Caco-2 (cell line): ENCODE data around the gene TMEM9. TPM values are rescaled to one million over a fixed set of nuclear protein-coding genes. Genes with fewer than 3 reads are reported as not detected.

Experiments
- BruUV-seq: library from RNA; stranded (reverse); fragments of 400-500 nt; replicated peaks from 2 replicates; lab custom pipeline; 2021; lab: Mats Ljungman, UMichigan
- CTCF ChIA-PET: fragments of 300-600 bp; sonication (Branson Sonifier 250); formaldehyde crosslinking; loops from one replicate; lab custom pipeline; 2022; ENCODE audit warnings: antibody characterized with exemption; lab: Charles Lee
- POLR2A ChIA-PET: fragments of 300-600 bp; sonication (Branson Sonifier 250); formaldehyde crosslinking; loops from one replicate; lab custom pipeline; 2022; ENCODE audit warnings: antibody characterized with exemption; lab: Charles Lee
- DNase-seq, 2 experiments: peaks; one replicate each; pipeline versions ENCODE4 v3.0.0 to v3.0.0-alpha.2; 2020 to 2022
- H3K27me3 ChIP-seq: replicated peaks from 2 replicates; pipeline ENCODE4 v1.6.0; 2011; ENCODE audit warnings: low read length; ENCODE audit not compliant: control insufficient read depth, insufficient read depth
- H3K36me3 ChIP-seq: 2 replicates; pipeline ENCODE4 v1.5.1; 2011; ENCODE audit warnings: low read length; ENCODE audit not compliant: control insufficient read depth, insufficient read depth
- H3K4me1 ChIP-seq: fragments of 250-450 bp; sonication (Bioruptor Pico); 2 replicates; pipeline ENCODE4 v1.5.1; 2020; ENCODE audit warnings: mild to moderate bottlenecking
- H3K4me3 ChIP-seq: 2 replicates; pipeline ENCODE4 v1.5.1; 2011; ENCODE audit warnings: low read depth, mild to moderate bottlenecking, control low read depth, low read length
- H3K9me3 ChIP-seq: fragments of 250-450 bp; sonication (Bioruptor Pico); 2 replicates; pipeline ENCODE4 v1.5.1; 2020; ENCODE audit warnings: mild to moderate bottlenecking, moderate library complexity
- H3K27ac Mint-ChIP-seq: one replicate; pipeline ENCODE4 v1.8.0; 2022; ENCODE audit warnings: mixed read lengths; ENCODE audit not compliant: unreplicated experiment
- H3K27me3 Mint-ChIP-seq: one replicate; pipeline ENCODE4 v1.8.0; 2022; ENCODE audit warnings: mixed read lengths; ENCODE audit not compliant: insufficient read depth, unreplicated experiment
- H3K36me3 Mint-ChIP-seq: one replicate; pipeline ENCODE4 v1.8.0; 2022; ENCODE audit warnings: mild to moderate bottlenecking, mixed read lengths; ENCODE audit not compliant: insufficient read depth, unreplicated experiment
- H3K4me1 Mint-ChIP-seq: one replicate; pipeline ENCODE4 v1.8.0; 2022; ENCODE audit warnings: low read depth, mixed read lengths; ENCODE audit not compliant: unreplicated experiment
- H3K4me3 Mint-ChIP-seq: one replicate; pipeline ENCODE4 v1.8.0; 2022; ENCODE audit warnings: mild to moderate bottlenecking, moderate library complexity, mixed read lengths; ENCODE audit not compliant: unreplicated experiment
- H3K9me3 Mint-ChIP-seq: one replicate; pipeline ENCODE4 v1.8.0; 2022; ENCODE audit warnings: mixed read lengths; ENCODE audit not compliant: unreplicated experiment
- intact Hi-C: fragments of 100-400 bp; cut with micrococcal nuclease; formaldehyde crosslinking; loops from one replicate; pipeline ENCODE4 v1.10.0; 2022; ENCODE audit not compliant: unreplicated experiment
- total RNA-seq: library from RNA; stranded (reverse); gene quantifications from 2 replicates; pipeline ENCODE4 v1.2.3, GENCODE V29; 2022
- TF ChIP-seq, protein P1 (sequence below), 2 experiments: fragments of 200-600 bp in 1 of 2; IDR thresholded peaks; 1 replicate in 1 of 2; 2 replicates in 1 of 2; pipeline versions ENCODE4 v1.5.1 to v1.8.0; 2011 to 2022; ENCODE audit warnings: antibody characterized with exemption in 1 of 2, control low read depth in 1 of 2, inconsistent platforms in 1 of 2, low read depth in 1 of 2, low read length in 1 of 2, mild to moderate bottlenecking in 1 of 2, moderate library complexity in 1 of 2; ENCODE audit not compliant: insufficient read depth in 1 of 2, severe bottlenecking in 1 of 2, unreplicated experiment in 1 of 2

TMEM9 gene
- total RNA-seq, 1 experiment from 2014 or later, result 125 TPM

DNA sequence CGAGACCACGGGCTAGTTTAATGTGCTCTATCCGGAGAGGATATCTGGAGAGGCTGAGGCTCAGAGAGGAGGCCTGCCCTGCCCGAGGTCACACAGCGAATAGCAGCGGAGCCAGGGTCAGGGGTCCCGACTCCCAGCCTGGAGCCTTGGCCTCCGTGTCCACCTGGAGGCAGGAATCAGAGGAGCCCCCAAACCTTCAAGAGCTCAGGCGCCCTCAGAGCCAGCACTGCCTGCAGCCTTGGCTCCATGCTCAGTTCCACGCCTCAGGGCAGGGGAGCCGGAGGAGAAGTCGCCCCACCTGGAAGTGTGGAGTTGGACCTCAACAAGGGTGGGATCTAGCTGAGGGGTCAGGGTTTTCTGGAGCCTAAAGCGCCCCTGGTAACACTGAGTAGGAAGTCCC lies 25.3 kb downstream of the TMEM9 start:
- Mint-ChIP-seq H3K27ac (no peak overlapping the region), H3K4me1 (no peaks in the 10 kb centered on the region), H3K9me3 (no peaks in the 10 kb centered on the region), H3K27me3 (peaks cover 3% of the 10 kb centered on the region), H3K4me3 (no peak overlapping the region), H3K36me3 (peaks cover 5% of the 10 kb centered on the region)
- TF ChIP-seq, protein P1, sequence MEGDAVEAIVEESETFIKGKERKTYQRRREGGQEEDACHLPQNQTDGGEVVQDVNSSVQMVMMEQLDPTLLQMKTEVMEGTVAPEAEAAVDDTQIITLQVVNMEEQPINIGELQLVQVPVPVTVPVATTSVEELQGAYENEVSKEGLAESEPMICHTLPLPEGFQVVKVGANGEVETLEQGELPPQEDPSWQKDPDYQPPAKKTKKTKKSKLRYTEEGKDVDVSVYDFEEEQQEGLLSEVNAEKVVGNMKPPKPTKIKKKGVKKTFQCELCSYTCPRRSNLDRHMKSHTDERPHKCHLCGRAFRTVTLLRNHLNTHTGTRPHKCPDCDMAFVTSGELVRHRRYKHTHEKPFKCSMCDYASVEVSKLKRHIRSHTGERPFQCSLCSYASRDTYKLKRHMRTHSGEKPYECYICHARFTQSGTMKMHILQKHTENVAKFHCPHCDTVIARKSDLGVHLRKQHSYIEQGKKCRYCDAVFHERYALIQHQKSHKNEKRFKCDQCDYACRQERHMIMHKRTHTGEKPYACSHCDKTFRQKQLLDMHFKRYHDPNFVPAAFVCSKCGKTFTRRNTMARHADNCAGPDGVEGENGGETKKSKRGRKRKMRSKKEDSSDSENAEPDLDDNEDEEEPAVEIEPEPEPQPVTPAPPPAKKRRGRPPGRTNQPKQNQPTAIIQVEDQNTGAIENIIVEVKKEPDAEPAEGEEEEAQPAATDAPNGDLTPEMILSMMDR (IDR thresholded peaks at IDR 0.05; ENCODE audit: insufficient read depth in 1 of 2, low read depth in 1 of 2, low read length in 1 of 2, severe bottlenecking in 1 of 2, unreplicated experiment in 1 of 2), result no peak
- intact Hi-C loops, result no loop called here
- H3K36me3 ChIP-seq, result no peaks in the 10 kb centered on the region
- H3K4me1 ChIP-seq, result no peaks in the 10 kb centered on the region
- POLR2A ChIA-PET, result no interaction called here
- no TSS peak for BruUV-seq
- H3K4me3 ChIP-seq, result no peak overlapping the region
- CTCF ChIA-PET, result no interaction called here
- H3K9me3 ChIP-seq, result no peaks in the 10 kb centered on the region
- DNase-seq, result no peak
- H3K27me3 ChIP-seq, result no peaks in the 10 kb centered on the region

DNA sequence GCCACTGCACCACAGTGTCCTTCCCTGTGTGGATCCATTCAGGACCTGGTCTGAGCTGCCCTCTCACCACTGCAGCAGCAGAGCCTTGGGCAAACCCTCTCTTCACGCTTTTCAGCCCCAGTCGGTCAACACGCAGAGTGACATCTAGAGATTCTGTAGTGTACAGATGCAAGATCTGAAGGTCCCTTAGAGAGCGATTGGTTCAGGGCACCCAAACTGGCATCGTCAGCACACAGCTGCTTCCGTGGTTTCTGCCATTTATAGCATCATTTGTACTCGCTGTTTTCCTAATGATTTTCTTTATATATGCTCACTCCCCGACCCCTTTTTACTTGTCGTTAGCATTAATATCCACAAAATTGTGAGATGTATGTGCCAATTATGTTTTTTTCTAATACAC lies 25.8 kb downstream of the TMEM9 start:
- Mint-ChIP-seq H3K27ac (no peak overlapping the region), H3K27me3 (peaks cover 3% of the 10 kb centered on the region), H3K4me1 (no peaks in the 10 kb centered on the region), H3K4me3 (no peak overlapping the region), H3K9me3 (no peaks in the 10 kb centered on the region), H3K36me3 (peaks cover 5% of the 10 kb centered on the region)
- Histone ChIP-seq H3K4me1 (no peaks in the 10 kb centered on the region), H3K9me3 (no peaks in the 10 kb centered on the region), H3K27me3 (no peaks in the 10 kb centered on the region), H3K36me3 (no peaks in the 10 kb centered on the region), H3K4me3 (no peak overlapping the region)
- ChIA-PET POLR2A (no interaction called here), CTCF (no interaction called here)
- intact Hi-C loops, result no loop called here
- no TSS peak for BruUV-seq
- TF ChIP-seq, protein P1 (IDR thresholded peaks at IDR 0.05; ENCODE audit: insufficient read depth in 1 of 2, low read depth in 1 of 2, low read length in 1 of 2, severe bottlenecking in 1 of 2, unreplicated experiment in 1 of 2), result no peak
- no peak for DNase-seq

- Histone ChIP-seq H3K9me3 (no peaks in the 10 kb centered on the region), H3K27me3 (no peaks in the 10 kb centered on the region), H3K36me3 (no peaks in the 10 kb centered on the region), H3K4me1 (no peaks in the 10 kb centered on the region), H3K4me3 (no peak overlapping the region)
- no peak overlapping the region for H3K27ac Mint-ChIP-seq
- no peak overlapping the region for H3K4me3 Mint-ChIP-seq
- peaks cover 3% of the 10 kb centered on the region for H3K27me3 Mint-ChIP-seq
- DNase-seq, result no peak
- no peaks in the 10 kb centered on the region for H3K4me1 Mint-ChIP-seq
- ChIA-PET POLR2A (no interaction called here), CTCF (no interaction called here)
- no peaks in the 10 kb centered on the region for H3K9me3 Mint-ChIP-seq
- H3K36me3 Mint-ChIP-seq, result peaks cover 5% of the 10 kb centered on the region
- BruUV-seq, result no TSS peak
- TF ChIP-seq, protein P1 (IDR thresholded peaks at IDR 0.05; ENCODE audit: insufficient read depth in 1 of 2, low read depth in 1 of 2, low read length in 1 of 2, severe bottlenecking in 1 of 2, unreplicated experiment in 1 of 2), result no peak
- intact Hi-C loops, result no loop called here
Measured at GRCh38 chr1:201127755-201128455, 26.4 kb downstream of the TMEM9 start.
